ENCODE data around the gene RPN2. TPM values are rescaled to one million over a fixed set of nuclear protein-coding genes. Genes with fewer than 3 reads are reported as not detected.

The RPN2 gene
- total and polyA plus RNA-seq, 2 donors (not counting 3 experiments of a cell fraction or from before 2014, with no cell fraction given) = 283 to 530 TPM

- no TSS peak for BruUV-seq (replicated peaks)
- ChIA-PET POLR2A (no interaction called here), CTCF (no interaction called here)
These were observed 68.4 kb downstream of the RPN2 start for GRCh38 chr20:37247547-37247946.

GRCh38 chr20:37249304-37249703 is 70.2 kb downstream of the RPN2 start:
- Histone ChIP-seq H3K4me2 (ENCODE audit: insufficient read depth, low read length) (no peak overlapping the region), H3K27ac (ENCODE audit: insufficient read depth, low read depth, low read length) (no peak overlapping the region), H4K20me1 (replicated peaks; ENCODE audit: control insufficient read depth, extremely low read depth, insufficient read depth, low read length) (no peaks in the 10 kb centered on the region), H3K79me2 (ENCODE audit: control insufficient read depth, insufficient read depth, low read length) (no peaks in the 10 kb centered on the region), H3K36me3 (ENCODE audit: control insufficient read depth in 2 of 2, extremely low read depth in 1 of 2, insufficient read depth in 2 of 2, low read length in 2 of 2) (no peaks in the 10 kb centered on the region), H3K9me3 (replicated peaks; ENCODE audit: control insufficient read depth, insufficient read depth, low read length) (no peaks in the 10 kb centered on the region), H3K4me3 (replicated peaks in 1 of 3; ENCODE audit: insufficient read depth in 1 of 3, low read depth in 1 of 3, low read length in 3 of 3) (no peak overlapping the region), H3K27me3 (ENCODE audit: control insufficient read depth in 2 of 2, insufficient read depth in 2 of 2, low read length in 2 of 2) (peaks cover 0 to 2% of the 10 kb centered on the region in 2 experiments), H3K9me1 (replicated peaks; ENCODE audit: control insufficient read depth, extremely low read depth, insufficient read depth, low read length) (no peaks in the 10 kb centered on the region), H2AFZ (ENCODE audit: low read depth, low read length) (no peak overlapping the region), H3K4me1 (ENCODE audit: control insufficient read depth, extremely low read depth, insufficient read depth, low read length) (no peaks in the 10 kb centered on the region), H3K9ac (replicated peaks; ENCODE audit: extremely low read depth, insufficient read depth, low read length) (no peak overlapping the region)
- dilution Hi-C loops (cut with MboI; ENCODE audit: extremely low pct_ligation_motif_present, low sequenced_read_pairs) (no loop called here), intact Hi-C loops (cut with micrococcal nuclease) (no loop called here)
- POLR2A ChIA-PET = no interaction called here
- no peak for FAIRE-seq
- DNase-seq (ENCODE audit: low read depth, low spot score) = no peak
- TF ChIP-seq POLR2AphosphoS5 (IDR thresholded peaks at IDR 0.05; ENCODE audit: insufficient read depth, low read depth, low read length) = no peak
- TF ChIP-seq FOS (IDR thresholded peaks at IDR 0.05; ENCODE audit: borderline replicate concordance, insufficient read depth, low read length) = no peak
- no peak for TF ChIP-seq MYC (IDR thresholded peaks at IDR 0.05; ENCODE audit: low read depth, low read length)
- TF ChIP-seq CTCF (IDR thresholded peaks at IDR 0.05; ENCODE audit: extremely low read depth in 1 of 2, insufficient read depth in 1 of 2, low read depth in 1 of 2, low read length in 2 of 2) = no peak
- no peak for TF ChIP-seq GATA2 (IDR thresholded peaks at IDR 0.05; ENCODE audit: insufficient read depth, insufficient read length, low read depth, low read length)
- no peak for TF ChIP-seq MAX (IDR thresholded peaks at IDR 0.05; ENCODE audit: insufficient read depth, insufficient read length)
- no peak for TF ChIP-seq JUN (IDR thresholded peaks at IDR 0.05; ENCODE audit: borderline replicate concordance, insufficient read depth, insufficient read length, low read depth)
- TF ChIP-seq POLR2A (IDR thresholded peaks at IDR 0.05; ENCODE audit: low read depth, low read length) = no peak
- TF ChIP-seq EZH2 (IDR thresholded peaks at IDR 0.05; ENCODE audit: borderline replicate concordance, low read depth, low read length, severe bottlenecking) = no peak
- CTCF ChIA-PET = interaction anchor here (0.6 to 0.7 kb wide), 3 partner anchors 9 to 657 kb away, joined by 3 to 4 read pairs (median 3); no protein-coding TSS in a partner anchor
- BruUV-seq (replicated peaks) = no TSS peak

More at GRCh38 chr20:37247547-37247946, 68.4 kb downstream of the RPN2 start:
- DNase-seq (ENCODE audit: low read depth, low spot score) (no peak), FAIRE-seq (no peak)
- Histone ChIP-seq H3K4me1 (ENCODE audit: control insufficient read depth, extremely low read depth, insufficient read depth, low read length) (no peaks in the 10 kb centered on the region), H3K27me3 (ENCODE audit: control insufficient read depth in 2 of 2, insufficient read depth in 2 of 2, low read length in 2 of 2) (no peaks in the 10 kb centered on the region), H4K20me1 (replicated peaks; ENCODE audit: control insufficient read depth, extremely low read depth, insufficient read depth, low read length) (no peaks in the 10 kb centered on the region), H3K9me3 (replicated peaks; ENCODE audit: control insufficient read depth, insufficient read depth, low read length) (no peaks in the 10 kb centered on the region), H3K4me2 (ENCODE audit: insufficient read depth, low read length) (no peak overlapping the region), H3K9ac (replicated peaks; ENCODE audit: extremely low read depth, insufficient read depth, low read length) (no peak overlapping the region), H2AFZ (ENCODE audit: low read depth, low read length) (no peak overlapping the region), H3K27ac (ENCODE audit: insufficient read depth, low read depth, low read length) (no peak overlapping the region), H3K9me1 (replicated peaks; ENCODE audit: control insufficient read depth, extremely low read depth, insufficient read depth, low read length) (no peaks in the 10 kb centered on the region), H3K36me3 (ENCODE audit: control insufficient read depth in 2 of 2, extremely low read depth in 1 of 2, insufficient read depth in 2 of 2, low read length in 2 of 2) (no peaks in the 10 kb centered on the region), H3K79me2 (ENCODE audit: control insufficient read depth, insufficient read depth, low read length) (no peaks in the 10 kb centered on the region), H3K4me3 (replicated peaks in 1 of 3; ENCODE audit: insufficient read depth in 1 of 3, low read depth in 1 of 3, low read length in 3 of 3) (no peak overlapping the region)
- TF ChIP-seq CTCF (IDR thresholded peaks at IDR 0.05; ENCODE audit: extremely low read depth in 1 of 2, insufficient read depth in 1 of 2, low read depth in 1 of 2, low read length in 2 of 2) (no peak), POLR2AphosphoS5 (IDR thresholded peaks at IDR 0.05; ENCODE audit: insufficient read depth, low read depth, low read length) (no peak)
- intact Hi-C loops (cut with micrococcal nuclease) = no loop called here
- dilution Hi-C loops (cut with MboI; ENCODE audit: extremely low pct_ligation_motif_present, low sequenced_read_pairs) = no loop called here
